Mucosa of descending colon (tissue), 3 donors: ENCODE data around the gene OR4D6. TPM values are rescaled to one million over a fixed set of nuclear protein-coding genes. Genes with fewer than 3 reads are reported as not detected.

ENCODE experiments used
- ATAC-seq: fragments of 200-7000 bp; cut with Tn5 transposase; one replicate; pipeline ENCODE4 v1.9.1; 2020; ENCODE audit warnings: mild to moderate bottlenecking, moderate library complexity
- DNase-seq, 3 donors: peaks; one replicate each; pipeline ENCODE4 v3.0.0-alpha.2; 2020
- H3K36me3 ChIP-seq: fragments of 200-600 bp; one replicate; pipeline ENCODE4 v1.8.0; 2021; ENCODE audit warnings: low read depth, mild to moderate bottlenecking
- H3K4me1 ChIP-seq: fragments of 200-600 bp; one replicate; pipeline ENCODE4 v1.8.0; 2021; ENCODE audit warnings: low read depth, mild to moderate bottlenecking
- H3K4me3 ChIP-seq: fragments of 200-600 bp; one replicate; pipeline ENCODE4 v1.8.0; 2021; ENCODE audit warnings: mild to moderate bottlenecking
- H3K9me3 ChIP-seq: fragments of 200-600 bp; one replicate; pipeline ENCODE4 v1.8.0; 2021; ENCODE audit warnings: mild to moderate bottlenecking
- CTCF ChIP-seq: fragments of 200-600 bp; IDR thresholded peaks from one replicate; pipeline ENCODE4 v1.8.0; 2022; ENCODE audit warnings: antibody characterized with exemption, mild to moderate bottlenecking
- intact Hi-C, 2 donors: fragments of 100-400 bp; cut with DNase I in 1 of 2; cut with micrococcal nuclease in 1 of 2; formaldehyde crosslinking; loops; one replicate each; pipeline versions ENCODE4 v1.11.0 to v1.11.1; 2022; cut with DNase I, micrococcal nuclease
- long read RNA-seq, 2 donors: library from polyadenylated mRNA; unstranded; transcript quantifications; one replicate each; pipeline ENCODE4 v2.0.0, GENCODE V29; 2019 to 2021
- total RNA-seq, 3 donors: library from RNA; stranded (reverse); fragmentation: NEBNext Ultra II Directional in 2 of 3; extraction: Animal tissue kit (Norgen Biotek cat#: 25700) in 2 of 3; gene quantifications; one replicate each; pipeline versions ENCODE4 v1.2.1 to v1.2.4, GENCODE V29; 2021 to 2023
- donor health status: DM: no; HTN: no; CAD: no; lungs with moderate emphysema.
- donor health status: DM: no; HTN: no; CAD: no.
- donor health status: DM: no; HTN: yes; CAD: no.

Gene OR4D6
- not detected for total RNA-seq
- long read RNA-seq, donor 1 = 0 reads
- long read RNA-seq, donor 2 = 0 reads

- no peaks in the 10 kb centered on the region for H3K36me3 ChIP-seq
- H3K4me1 ChIP-seq = no peaks in the 10 kb centered on the region
- intact Hi-C loops = no loop called here
- DNase-seq (no peak), ATAC-seq (no peak)
- no peak for TF ChIP-seq CTCF
- no peaks in the 10 kb centered on the region for H3K9me3 ChIP-seq
- no peak within 1 kb of the TSS for H3K4me3 ChIP-seq
Observed at GRCh38 chr11:59456661-59457060, at the start of gene OR4D6. TSS of gene OR4D6 (plus strand) at chr11:59456961. CDS start at chr11:59456961, 0 bp downstream.

DNA sequence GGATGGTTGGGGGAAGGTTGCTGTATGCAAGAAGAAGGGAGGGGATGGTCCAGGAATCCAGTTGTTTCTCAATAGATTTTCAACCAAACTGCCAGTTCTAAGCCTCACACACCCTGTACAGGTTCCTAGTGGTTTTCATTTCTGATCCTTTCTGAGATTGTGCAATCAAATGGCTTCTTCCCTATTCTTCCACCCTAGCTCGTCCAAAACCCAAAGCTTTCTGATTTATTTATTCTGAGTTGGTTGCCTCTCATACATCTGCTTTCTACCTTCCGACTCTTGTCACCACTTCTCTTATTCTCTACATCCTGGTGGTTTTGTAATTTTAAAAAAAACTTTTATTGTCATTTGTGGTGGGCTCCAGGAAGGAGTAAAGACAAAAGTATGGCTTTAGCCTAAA lies 43.1 kb upstream of the OR4D6 start:
- DNase-seq (no peak), ATAC-seq (no peak)
- TF ChIP-seq CTCF = no peak
- intact Hi-C loops = no loop called here
- Histone ChIP-seq H3K36me3 (no peaks in the 10 kb centered on the region), H3K4me1 (no peaks in the 10 kb centered on the region), H3K4me3 (no peak overlapping the region), H3K9me3 (peaks cover 7% of the 10 kb centered on the region)

- intact Hi-C loops = no loop called here
- ATAC-seq = no peak
- no peak overlapping the region for H3K4me3 ChIP-seq
- no peak for DNase-seq
- no peaks in the 10 kb centered on the region for H3K36me3 ChIP-seq
- H3K9me3 ChIP-seq = peaks cover 4% of the 10 kb centered on the region
- no peaks in the 10 kb centered on the region for H3K4me1 ChIP-seq
- no peak for TF ChIP-seq CTCF
Observed at GRCh38 chr11:59415111-59415510, 41.6 kb upstream of the OR4D6 start.

GRCh38 chr11:59416613-59417012 lies 40.1 kb upstream of the OR4D6 start:
- H3K4me3 ChIP-seq = no peak overlapping the region
- ATAC-seq = no peak
- no peaks in the 10 kb centered on the region for H3K36me3 ChIP-seq
- no peaks in the 10 kb centered on the region for H3K4me1 ChIP-seq
- DNase-seq = no peak
- TF ChIP-seq CTCF = no peak
- intact Hi-C loops = no loop called here
- H3K9me3 ChIP-seq = no peaks in the 10 kb centered on the region

DNA sequence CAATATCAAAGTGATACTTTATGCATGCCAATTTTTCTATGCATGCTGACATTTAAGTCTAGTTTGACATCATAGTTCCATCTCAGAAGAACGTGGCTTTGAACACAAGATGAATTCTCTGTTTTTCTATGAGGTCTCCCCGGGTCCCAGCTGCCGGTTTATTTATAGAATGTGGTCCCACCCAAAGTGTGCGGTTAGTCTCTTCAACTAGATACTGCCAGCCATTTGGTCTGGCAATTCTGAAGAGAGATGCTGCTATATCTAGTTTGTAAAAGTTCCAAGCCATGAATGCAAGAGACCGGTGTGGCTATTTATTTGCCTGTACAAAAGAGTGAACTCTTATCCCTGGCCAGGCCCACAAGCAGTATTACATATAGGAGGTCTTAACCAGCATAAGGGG lies 39.7 kb upstream of the OR4D6 start:
- ATAC-seq (no peak), DNase-seq (no peak)
- Histone ChIP-seq H3K4me1 (no peaks in the 10 kb centered on the region), H3K4me3 (no peak overlapping the region), H3K9me3 (no peaks in the 10 kb centered on the region), H3K36me3 (no peaks in the 10 kb centered on the region)
- no peak for TF ChIP-seq CTCF
- intact Hi-C loops = no loop called here

DNA sequence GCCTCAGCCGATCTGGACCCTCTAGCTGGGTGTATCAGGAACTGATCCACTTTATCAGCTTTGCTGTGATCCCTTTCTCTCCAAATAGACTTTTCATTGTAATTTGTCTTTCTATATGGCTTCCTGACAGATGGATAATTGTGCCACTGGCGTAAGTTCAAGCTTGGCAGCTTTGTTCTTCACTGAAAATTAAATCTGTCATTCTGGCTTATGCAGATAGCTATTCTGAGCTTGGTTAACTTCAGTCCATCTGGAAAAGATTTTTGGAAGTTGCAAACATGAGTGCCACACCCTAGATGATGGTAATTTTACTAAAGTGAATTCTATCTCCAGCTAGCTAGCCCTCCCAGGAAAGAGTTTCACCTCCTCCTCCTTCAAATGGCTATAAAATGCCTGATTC lies 38.6 kb upstream of the OR4D6 start:
- no peak overlapping the region for H3K4me3 ChIP-seq
- TF ChIP-seq CTCF = no peak
- H3K36me3 ChIP-seq = no peaks in the 10 kb centered on the region
- intact Hi-C loops = no loop called here
- DNase-seq (no peak), ATAC-seq (no peak)
- H3K4me1 ChIP-seq = no peaks in the 10 kb centered on the region
- H3K9me3 ChIP-seq = no peaks in the 10 kb centered on the region
